ENCODE data around the gene SGK2. TPM values are rescaled to one million over a fixed set of nuclear protein-coding genes. Genes with fewer than 3 reads are reported as not detected.

Gene SGK2
- not detected in 2 replicates for total RNA-seq (2014; rRNA removed; shearing (Covaris generic))
- polyA plus RNA-seq (2016; fragmentation: Nextera tagmentation; extraction: Ambion mirVana): not detected in 2 replicates

DNA sequence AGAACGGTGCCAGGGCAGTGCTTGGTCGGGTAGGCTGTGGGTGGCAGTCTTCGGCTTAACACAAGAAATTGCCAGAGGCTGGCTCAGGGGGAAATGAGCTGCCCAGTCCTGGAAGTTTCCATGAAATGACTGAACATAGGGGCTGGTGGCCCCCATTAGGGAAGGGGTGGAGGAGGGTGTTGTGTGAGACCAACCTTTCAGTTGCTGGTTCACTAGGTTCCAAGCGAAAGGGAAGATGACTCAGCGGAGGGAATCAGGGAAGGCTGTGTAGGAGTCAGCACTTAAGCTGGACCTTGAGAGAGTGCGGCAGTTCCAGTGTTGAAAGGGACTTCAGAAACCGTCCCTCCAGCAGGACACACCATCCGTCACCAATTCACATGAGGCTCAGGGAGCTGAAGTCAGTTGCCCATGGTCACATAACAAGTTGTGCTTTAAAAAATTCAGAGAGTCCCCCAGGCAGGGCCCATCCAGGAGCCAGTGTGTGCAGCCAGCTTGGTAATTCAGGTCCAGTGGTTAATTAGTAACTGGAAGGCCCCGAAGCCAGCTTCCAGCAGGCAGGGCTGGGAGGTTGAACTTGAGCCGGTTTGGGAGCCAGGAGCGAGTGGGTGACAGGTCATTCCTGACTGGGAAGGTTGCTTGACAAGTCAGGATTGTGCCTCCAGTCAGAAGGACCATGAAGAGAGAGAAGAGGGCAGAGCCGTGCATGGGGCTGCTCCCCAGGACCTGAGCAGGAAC, at the start of gene SGK2:
TSS of gene SGK2 (plus strand) at position 616 of the 735 bp plus-strand sequence. CDS start 7,469 bp downstream, outside the sequence.
- no peaks in the 10 kb centered on the region for H4K20me1 ChIP-seq (ENCODE audit: insufficient read depth)
- no peaks in the 10 kb centered on the region for H3K36me3 ChIP-seq (ENCODE audit: low read depth)
- no peak within 1 kb of the TSS for H2AFZ ChIP-seq
- TF ChIP-seq EZH2 (IDR thresholded peaks at IDR 0.05; ENCODE audit: insufficient read depth, poor library complexity, severe bottlenecking) (no peak), EZH2phosphoT487 (IDR thresholded peaks at IDR 0.05; ENCODE audit: insufficient read depth, low read depth) (no peak)
- WGBS, 2 experiments (ENCODE audit: low coverage in 1 of 2, low lambda C conversion rate in 2 of 2, missing lambda C conversion rate in 2 of 2): 78 to 84% methylated on average over 12 of the region's 12 CpGs
- no peak within 1 kb of the TSS for H3K27ac ChIP-seq
- no peak within 1 kb of the TSS for H3K4me3 ChIP-seq
- no peaks in the 10 kb centered on the region for H3K9me3 ChIP-seq (ENCODE audit: low read depth)
- in situ Hi-C loops (cut with MboI): no loop called here
- DNase-seq: peak; percentile 29
- no peaks in the 10 kb centered on the region for H3K79me2 ChIP-seq (ENCODE audit: insufficient read depth)
- no peak within 1 kb of the TSS for H3K4me2 ChIP-seq (ENCODE audit: unreplicated experiment)
- no peak within 1 kb of the TSS for H3K9ac ChIP-seq
- no peaks in the 10 kb centered on the region for H3K27me3 ChIP-seq (replicated peaks; ENCODE audit: insufficient read depth)
- H3K4me1 ChIP-seq (ENCODE audit: insufficient read depth): no peaks in the 10 kb centered on the region
- H3K9me2 ChIP-seq (ENCODE audit: insufficient read depth): no peaks in the 10 kb centered on the region
- H3F3A ChIP-seq (ENCODE audit: insufficient read depth): no peaks in the 10 kb centered on the region

DNA sequence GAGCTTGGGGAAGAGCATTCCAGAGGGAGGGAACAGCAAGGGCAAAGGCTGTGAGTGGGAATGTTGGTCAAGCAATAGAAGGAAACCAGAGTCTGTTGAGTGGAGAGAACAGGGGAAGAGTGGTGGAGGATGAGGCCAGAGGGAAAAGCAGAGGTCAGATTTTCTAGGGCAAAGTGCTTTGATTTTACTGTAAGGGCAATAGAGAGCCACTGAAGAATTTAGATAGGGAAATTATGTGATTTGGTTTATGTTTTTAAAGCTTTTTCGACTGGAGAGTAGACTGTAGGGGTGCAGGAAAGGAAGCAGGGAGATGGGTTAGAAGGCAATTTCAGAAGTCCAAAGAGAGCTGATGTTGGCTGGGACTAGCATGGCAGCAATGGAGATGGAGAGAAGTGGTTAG, 46.9 kb upstream of the SGK2 start:
- H3K9ac ChIP-seq: no peak overlapping the region
- peaks cover 15% of the 10 kb centered on the region for H3K27me3 ChIP-seq (replicated peaks; ENCODE audit: insufficient read depth)
- no peak overlapping the region for H3K4me2 ChIP-seq (ENCODE audit: unreplicated experiment)
- 66 to 67% methylated on average over 1 of the region's 1 CpG for WGBS, 2 experiments (ENCODE audit: low coverage in 1 of 2, low lambda C conversion rate in 2 of 2, missing lambda C conversion rate in 2 of 2)
- TF ChIP-seq EZH2phosphoT487 (IDR thresholded peaks at IDR 0.05; ENCODE audit: insufficient read depth, low read depth) (no peak), EZH2 (IDR thresholded peaks at IDR 0.05; ENCODE audit: insufficient read depth, poor library complexity, severe bottlenecking) (no peak)
- H3K4me3 ChIP-seq: no peak overlapping the region
- H4K20me1 ChIP-seq (ENCODE audit: insufficient read depth): no peaks in the 10 kb centered on the region
- no peaks in the 10 kb centered on the region for H3K9me2 ChIP-seq (ENCODE audit: insufficient read depth)
- no peaks in the 10 kb centered on the region for H3K36me3 ChIP-seq (ENCODE audit: low read depth)
- no peak overlapping the region for H2AFZ ChIP-seq
- H3K79me2 ChIP-seq (ENCODE audit: insufficient read depth): no peaks in the 10 kb centered on the region
- in situ Hi-C loops (cut with MboI): no loop called here
- H3K9me3 ChIP-seq (ENCODE audit: low read depth): no peaks in the 10 kb centered on the region
- no peak overlapping the region for H3K27ac ChIP-seq
- H3K4me1 ChIP-seq (ENCODE audit: insufficient read depth): no peaks in the 10 kb centered on the region
- no peak for DNase-seq
- H3F3A ChIP-seq (ENCODE audit: insufficient read depth): no peaks in the 10 kb centered on the region

DNA sequence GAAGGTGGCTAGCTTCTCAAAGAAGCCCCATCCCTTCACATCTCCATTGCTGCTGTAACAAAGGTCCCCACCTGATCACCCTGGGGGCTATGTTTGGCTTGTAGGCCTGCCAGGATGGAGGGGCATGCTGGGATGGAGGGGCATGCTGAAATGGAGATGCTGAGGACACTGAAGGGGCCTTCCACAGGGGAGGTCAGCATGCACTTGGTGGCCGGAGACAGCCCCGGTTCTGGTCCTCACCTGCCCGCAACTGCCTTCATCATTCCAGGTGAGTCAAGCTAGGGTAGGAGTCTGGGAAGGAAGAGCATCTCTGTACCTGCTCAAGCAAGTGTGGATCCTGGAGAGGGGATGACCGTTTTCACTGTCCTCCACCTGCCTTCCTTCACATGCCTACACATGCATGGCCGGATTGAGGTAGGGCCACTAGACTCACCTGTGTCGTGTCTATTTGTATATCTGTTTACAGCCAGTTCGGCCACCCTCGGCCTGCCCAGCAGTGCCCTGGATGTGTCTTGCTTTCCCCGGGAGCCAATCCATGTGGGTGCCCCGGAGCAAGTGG, 45.4 kb upstream of the SGK2 start:
- Histone ChIP-seq H3K4me2 (ENCODE audit: unreplicated experiment) (no peak overlapping the region), H3K9ac (peak overlapping the region; percentile 40; the same call in 1 of the 2 replicates)
- in situ Hi-C loops (cut with MboI): no loop called here

DNA sequence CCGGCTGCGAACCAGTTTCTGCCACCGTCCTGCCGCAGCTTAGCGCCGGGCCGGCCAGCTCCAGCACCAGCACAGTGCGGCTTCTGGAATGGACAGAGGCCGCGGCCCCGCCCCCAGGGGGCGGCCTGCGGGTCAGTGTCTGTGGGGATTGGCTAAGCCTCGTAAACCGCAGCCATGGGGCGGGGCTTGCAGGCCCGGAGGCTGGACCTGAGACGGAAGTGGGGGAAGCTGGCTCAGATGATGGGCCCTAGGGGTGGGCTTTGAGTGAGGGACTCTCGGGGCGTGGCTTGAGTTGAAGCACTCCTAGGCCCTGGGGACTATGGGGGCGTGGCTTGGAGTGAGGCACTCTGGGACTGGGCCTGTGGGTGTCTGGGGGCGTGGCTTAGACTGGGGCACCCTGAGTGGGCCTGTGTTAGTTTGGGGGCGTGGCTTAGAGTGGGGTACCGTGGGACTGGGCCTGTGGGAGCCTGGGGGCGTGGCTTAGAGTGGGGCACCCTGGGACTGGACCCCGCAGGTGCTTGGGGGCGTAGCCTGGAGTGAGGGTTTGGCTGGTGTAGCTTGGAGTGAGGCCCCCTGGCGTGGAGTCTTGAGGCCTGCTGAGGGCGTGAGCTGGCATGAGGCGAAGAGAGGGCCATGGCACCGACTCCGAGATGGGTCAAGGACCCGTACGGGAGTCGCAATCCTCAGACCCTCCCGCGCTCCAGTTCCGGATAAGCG, 44.7 kb upstream of the SGK2 start:
- no peaks in the 10 kb centered on the region for H3F3A ChIP-seq (ENCODE audit: insufficient read depth)
- H3K36me3 ChIP-seq (ENCODE audit: low read depth): no peaks in the 10 kb centered on the region
- H3K9me2 ChIP-seq (ENCODE audit: insufficient read depth): no peaks in the 10 kb centered on the region
- H3K4me3 ChIP-seq: peak overlapping the region; percentile 60
- peak; percentile 80 for DNase-seq
- H3K4me2 ChIP-seq (ENCODE audit: unreplicated experiment): no peak overlapping the region
- H3K4me1 ChIP-seq (ENCODE audit: insufficient read depth): no peaks in the 10 kb centered on the region
- 43 to 54% methylated on average over 35 to 39 of the region's 39 CpGs for WGBS, 2 experiments (ENCODE audit: low coverage in 1 of 2, low lambda C conversion rate in 2 of 2, missing lambda C conversion rate in 2 of 2)
- H2AFZ ChIP-seq: peak overlapping the region; percentile 78
- no peaks in the 10 kb centered on the region for H3K9me3 ChIP-seq (ENCODE audit: low read depth)
- in situ Hi-C loops (cut with MboI): no loop called here
- H3K79me2 ChIP-seq (ENCODE audit: insufficient read depth): no peaks in the 10 kb centered on the region
- H3K9ac ChIP-seq: peak overlapping the region; percentile 40; the same call in 1 of the 2 replicates
- no peaks in the 10 kb centered on the region for H3K27me3 ChIP-seq (replicated peaks; ENCODE audit: insufficient read depth)
- TF ChIP-seq EZH2phosphoT487 (IDR thresholded peaks at IDR 0.05; ENCODE audit: insufficient read depth, low read depth) (no peak), EZH2 (IDR thresholded peaks at IDR 0.05; ENCODE audit: insufficient read depth, poor library complexity, severe bottlenecking) (no peak)
- no peak overlapping the region for H3K27ac ChIP-seq
- H4K20me1 ChIP-seq (ENCODE audit: insufficient read depth): no peaks in the 10 kb centered on the region

More for the DNA sequence above, 45.4 kb upstream of the SGK2 start:
- no peak for DNase-seq
- Histone ChIP-seq H3K4me3 (peak overlapping the region; percentile 60), H3F3A (ENCODE audit: insufficient read depth) (no peaks in the 10 kb centered on the region), H3K9me2 (ENCODE audit: insufficient read depth) (no peaks in the 10 kb centered on the region), H3K36me3 (ENCODE audit: low read depth) (no peaks in the 10 kb centered on the region), H3K4me1 (ENCODE audit: insufficient read depth) (no peaks in the 10 kb centered on the region), H3K27me3 (replicated peaks; ENCODE audit: insufficient read depth) (peaks cover 1% of the 10 kb centered on the region), H2AFZ (peak overlapping the region; percentile 78), H3K9me3 (ENCODE audit: low read depth) (no peaks in the 10 kb centered on the region), H3K27ac (no peak overlapping the region), H3K79me2 (ENCODE audit: insufficient read depth) (no peaks in the 10 kb centered on the region), H4K20me1 (ENCODE audit: insufficient read depth) (no peaks in the 10 kb centered on the region)
- 51 to 53% methylated on average over 10 of the region's 10 CpGs for WGBS, 2 experiments (ENCODE audit: low coverage in 1 of 2, low lambda C conversion rate in 2 of 2, missing lambda C conversion rate in 2 of 2)
- no peak for TF ChIP-seq EZH2 (IDR thresholded peaks at IDR 0.05; ENCODE audit: insufficient read depth, poor library complexity, severe bottlenecking)
- no peak for TF ChIP-seq EZH2phosphoT487 (IDR thresholded peaks at IDR 0.05; ENCODE audit: insufficient read depth, low read depth)

Measured in GM23248 (cell line).